Mucosa of rectum (tissue), 2 donors: Measurements from ENCODE around the gene PHLDA2.

Experiments used
- H3K27ac ChIP-seq, 2 donors: one replicate each; pipeline ENCODE4 v1.7.0; 2013; ENCODE audit warnings: inconsistent platforms in 2 of 2, low read depth in 2 of 2, low read length in 2 of 2
- H3K27me3 ChIP-seq, 2 donors: one replicate each; pipeline ENCODE4 v1.7.0; 2013; ENCODE audit warnings: low read length in 2 of 2; ENCODE audit not compliant: control insufficient read depth in 2 of 2, insufficient read depth in 2 of 2
- H3K36me3 ChIP-seq, 2 donors: one replicate each; pipeline ENCODE4 v1.7.0; 2013; ENCODE audit warnings: low read length in 2 of 2; ENCODE audit not compliant: control insufficient read depth in 2 of 2, insufficient read depth in 2 of 2
- H3K4me1 ChIP-seq, 2 donors: one replicate each; pipeline ENCODE4 v1.7.0; 2013; ENCODE audit warnings: low read length in 2 of 2, mild to moderate bottlenecking in 1 of 2; ENCODE audit not compliant: control insufficient read depth in 2 of 2, insufficient read depth in 2 of 2
- H3K4me3 ChIP-seq, 2 donors: one replicate each; pipeline ENCODE4 v1.7.0; 2013; ENCODE audit warnings: low read length in 2 of 2
- H3K9ac ChIP-seq, 2 donors: one replicate each; pipeline ENCODE4 v1.7.0; 2013; ENCODE audit warnings: low read length in 2 of 2, low read depth in 1 of 2, mild to moderate bottlenecking in 1 of 2
- H3K9me3 ChIP-seq, 2 donors: one replicate each; pipeline ENCODE4 v1.7.0; 2013; ENCODE audit warnings: low read length in 2 of 2; ENCODE audit not compliant: control insufficient read depth in 2 of 2
- donor health status: healthy.
- donor health status: Normal muscosa, but diverticular disease.

The PHLDA2 gene

DNA sequence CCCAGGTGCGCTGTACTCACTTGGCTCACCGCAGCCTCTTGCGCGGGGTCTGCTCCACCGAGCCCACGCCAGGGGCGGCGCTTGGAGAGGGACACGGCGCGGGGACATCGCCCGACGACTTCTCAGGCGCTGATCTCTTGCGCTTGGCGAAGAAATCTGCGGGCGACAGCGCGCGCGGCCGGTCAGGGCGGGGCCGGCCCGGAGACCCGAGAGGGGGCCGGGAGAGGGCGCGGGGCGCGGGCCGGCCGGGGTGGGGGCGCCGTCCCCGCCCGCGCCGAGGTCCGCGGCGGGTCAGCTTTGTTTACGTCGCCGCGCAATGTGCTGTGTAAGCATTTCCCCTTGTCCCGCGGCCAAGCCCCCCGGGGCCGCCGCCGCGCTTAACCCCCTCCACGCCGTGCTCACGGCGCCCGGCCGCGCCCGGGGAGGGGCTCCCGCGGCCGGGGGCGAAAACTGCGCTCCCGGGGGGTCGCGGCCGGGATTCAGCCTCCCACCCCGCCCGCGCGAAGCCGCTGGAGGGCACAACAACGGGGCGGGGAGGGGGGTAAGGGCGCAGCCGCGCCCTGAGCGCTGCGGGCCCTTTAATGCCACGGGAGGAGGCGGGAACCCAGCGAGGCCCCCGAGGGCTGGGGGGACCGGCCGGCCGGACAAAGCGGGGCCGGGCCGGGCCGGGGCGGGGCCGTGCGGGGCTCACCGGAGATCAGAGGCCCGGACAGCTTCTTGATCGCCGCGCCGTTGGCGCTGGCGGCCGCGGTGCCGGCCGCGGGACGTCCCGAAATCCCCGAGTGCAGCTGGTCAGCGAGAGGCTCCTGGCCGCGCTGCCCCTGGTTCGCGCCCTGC lies 45.0 kb downstream of the PHLDA2 start:
- Histone ChIP-seq H3K4me1 (peaks cover 12 to 13% of the 10 kb centered on the region in 2 donors), H3K9ac (peak overlapping the region in 1 of 2 donors; percentile 45), H3K27me3 (peaks cover 3 to 8% of the 10 kb centered on the region in 2 donors), H3K27ac (peak overlapping the region; percentile 20 to 23), H3K9me3 (no peaks in the 10 kb centered on the region), H3K4me3 (peak overlapping the region; percentile 47 to 54), H3K36me3 (no peaks in the 10 kb centered on the region)

DNA sequence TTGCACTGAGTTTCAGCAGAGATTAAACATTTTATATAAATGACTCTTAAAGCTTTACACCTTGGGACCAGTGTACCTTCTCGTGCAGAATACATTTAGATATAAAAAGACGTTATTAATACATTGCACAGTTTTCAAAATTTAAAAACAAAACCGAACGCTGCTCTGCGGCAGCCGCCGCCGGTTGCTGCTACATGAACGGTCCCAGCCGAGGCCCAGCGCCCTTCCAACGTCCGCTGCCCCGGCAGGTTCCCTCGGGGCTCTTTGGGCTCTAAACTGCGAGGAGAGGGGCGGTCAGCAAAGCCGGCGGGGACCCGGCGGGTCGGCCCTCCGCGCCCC lies 45.6 kb downstream of the PHLDA2 start:
- peaks cover 3 to 8% of the 10 kb centered on the region in 2 donors for H3K27me3 ChIP-seq
- H3K4me3 ChIP-seq = peak overlapping the region; percentile 47 to 54
- peak overlapping the region in 1 of 2 donors; percentile 45 for H3K9ac ChIP-seq
- H3K4me1 ChIP-seq = peaks cover 12 to 13% of the 10 kb centered on the region in 2 donors
- H3K9me3 ChIP-seq = no peaks in the 10 kb centered on the region
- H3K27ac ChIP-seq = peak overlapping the region in 1 of 2 donors; percentile 23
- H3K36me3 ChIP-seq = no peaks in the 10 kb centered on the region

DNA sequence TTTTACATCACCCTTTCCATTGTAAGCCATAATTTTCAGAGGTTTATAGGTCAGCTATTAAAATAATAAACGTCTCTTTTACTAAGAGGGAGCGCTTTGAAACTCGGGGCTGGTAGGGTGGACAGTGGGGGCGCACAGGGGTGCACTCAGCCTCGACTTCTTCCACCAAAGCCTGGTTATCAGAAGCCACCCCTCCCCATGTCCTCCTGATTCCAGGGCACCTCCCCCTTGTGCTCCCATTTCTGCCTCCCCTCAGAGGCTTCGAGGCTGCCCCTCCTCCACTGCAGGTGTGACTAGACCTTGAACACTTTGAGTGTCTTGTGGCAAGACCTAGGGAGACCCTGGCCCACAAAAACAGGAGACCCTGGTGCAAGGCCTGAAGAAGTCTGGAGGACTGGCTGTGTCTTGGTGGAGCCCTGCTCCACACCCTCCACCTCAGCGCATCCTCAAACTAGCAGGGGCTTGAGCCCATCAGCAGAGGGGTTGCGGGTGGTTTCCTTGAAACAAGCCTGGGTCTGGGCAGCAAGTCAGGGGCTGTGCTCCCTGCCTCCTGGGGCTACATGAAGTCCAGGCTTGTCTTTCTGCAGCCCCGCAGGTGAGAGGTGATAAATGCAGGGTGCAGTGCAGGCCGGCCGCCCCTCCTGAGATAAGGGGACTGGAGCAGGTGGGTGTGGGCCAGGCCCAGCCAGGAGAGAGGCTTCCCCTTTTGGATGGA lies 46.7 kb downstream of the PHLDA2 start:
- no peak overlapping the region for H3K9ac ChIP-seq
- no peak overlapping the region for H3K4me3 ChIP-seq

DNA sequence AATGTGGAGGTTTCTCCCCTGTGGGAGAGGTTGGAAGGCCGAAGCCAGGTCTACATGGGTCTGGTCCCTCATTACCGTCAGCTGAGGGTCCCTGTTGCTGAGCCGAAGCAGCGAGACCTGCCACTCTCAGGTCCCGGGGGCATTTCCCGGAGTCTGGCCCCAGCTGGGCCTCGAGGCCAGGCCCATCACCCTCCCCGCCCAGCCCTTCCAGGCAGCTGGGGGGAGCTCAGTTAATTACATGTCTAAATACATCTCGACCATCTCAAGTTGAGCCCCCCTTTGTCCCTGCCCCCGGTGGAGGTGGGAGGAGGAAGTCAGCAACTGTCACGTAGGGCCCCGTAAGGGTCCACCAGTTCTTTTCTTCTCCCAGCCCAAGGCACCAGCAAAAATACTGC lies 47.2 kb downstream of the PHLDA2 start:
- no peak overlapping the region for H3K27ac ChIP-seq
- peaks cover 3 to 8% of the 10 kb centered on the region in 2 donors for H3K27me3 ChIP-seq
- H3K9ac ChIP-seq = no peak overlapping the region
- H3K4me3 ChIP-seq = no peak overlapping the region
- H3K4me1 ChIP-seq = peaks cover 10 to 12% of the 10 kb centered on the region in 2 donors
- H3K9me3 ChIP-seq = no peaks in the 10 kb centered on the region
- no peaks in the 10 kb centered on the region for H3K36me3 ChIP-seq

More for the DNA sequence above, 46.7 kb downstream of the PHLDA2 start:
- Histone ChIP-seq H3K27me3 (peaks cover 3 to 8% of the 10 kb centered on the region in 2 donors), H3K4me1 (peaks cover 10 to 12% of the 10 kb centered on the region in 2 donors), H3K36me3 (no peaks in the 10 kb centered on the region), H3K9me3 (no peaks in the 10 kb centered on the region), H3K27ac (no peak overlapping the region)

DNA sequence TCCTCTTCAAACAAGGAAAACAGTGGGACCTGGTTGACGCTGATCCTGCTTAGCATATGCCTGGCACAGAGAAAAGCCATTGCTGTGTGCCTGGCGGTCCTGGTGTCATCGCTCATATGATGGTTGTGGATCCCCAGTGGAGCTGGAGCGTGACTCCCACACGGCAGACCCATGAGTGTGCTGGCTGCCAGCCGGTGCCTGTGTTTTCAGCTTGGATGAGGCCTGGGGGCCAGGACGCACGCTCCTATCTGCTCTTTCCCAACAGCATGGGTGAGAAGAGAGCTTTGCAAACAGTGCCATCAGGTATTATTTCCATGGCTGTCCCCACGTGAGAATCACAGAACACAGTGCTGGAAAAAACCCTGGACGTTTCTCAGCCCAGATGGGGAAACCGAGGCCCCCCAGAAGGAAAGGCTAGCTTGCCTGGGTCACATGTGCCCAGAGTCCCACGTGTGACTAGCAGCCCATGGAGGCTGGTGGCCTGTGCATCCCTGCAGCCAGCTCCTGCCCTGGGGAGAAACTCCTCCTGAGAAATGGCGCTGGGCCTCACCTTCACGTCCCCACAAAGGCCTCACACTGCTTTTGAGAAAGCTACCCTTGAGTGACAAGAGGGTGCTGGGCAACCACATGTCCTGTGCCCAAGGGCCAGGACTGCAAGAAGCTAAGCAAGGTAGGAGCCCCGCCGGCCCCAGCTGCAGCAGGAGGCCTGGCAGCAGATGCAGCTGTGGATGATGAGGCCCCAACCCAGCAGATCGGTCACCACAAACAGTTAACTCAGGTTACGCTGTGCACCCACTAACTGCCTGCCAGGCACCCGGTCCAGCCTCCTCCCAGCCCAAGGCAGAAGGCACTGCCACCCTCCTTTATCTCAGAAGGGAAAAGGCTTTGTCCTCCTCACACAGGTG lies 47.9 kb downstream of the PHLDA2 start:
- H3K9ac ChIP-seq = no peak overlapping the region
- H3K4me1 ChIP-seq = peaks cover 9 to 10% of the 10 kb centered on the region in 2 donors
- H3K36me3 ChIP-seq = no peaks in the 10 kb centered on the region
- H3K9me3 ChIP-seq = no peaks in the 10 kb centered on the region
- H3K27ac ChIP-seq = no peak overlapping the region
- H3K27me3 ChIP-seq = peaks cover 3 to 8% of the 10 kb centered on the region in 2 donors
- H3K4me3 ChIP-seq = no peak overlapping the region

DNA sequence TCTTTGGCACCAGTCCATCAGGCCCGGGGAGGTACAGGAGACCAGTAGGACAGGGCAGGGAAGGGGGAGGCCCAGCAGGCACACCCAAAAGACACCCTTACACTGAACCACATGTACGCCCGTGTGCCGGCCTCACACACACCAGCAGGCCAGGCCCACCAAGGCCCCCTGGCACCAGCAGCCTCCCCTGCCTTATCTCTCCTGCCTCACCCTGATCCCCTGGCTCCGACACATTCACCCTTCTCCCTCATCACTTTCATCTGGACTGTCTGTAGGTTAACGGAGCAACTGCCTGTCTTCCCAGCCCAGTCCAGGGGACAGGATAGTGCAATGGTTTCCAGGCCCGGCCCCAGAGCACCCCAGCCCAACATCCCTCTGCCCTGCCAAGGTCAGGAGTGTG lies 48.6 kb downstream of the PHLDA2 start:
- Histone ChIP-seq H3K36me3 (no peaks in the 10 kb centered on the region), H3K4me3 (no peak overlapping the region), H3K9me3 (no peaks in the 10 kb centered on the region), H3K4me1 (peaks cover 8% of the 10 kb centered on the region in 2 donors), H3K9ac (no peak overlapping the region), H3K27me3 (peaks cover 3 to 8% of the 10 kb centered on the region in 2 donors), H3K27ac (no peak overlapping the region)

DNA sequence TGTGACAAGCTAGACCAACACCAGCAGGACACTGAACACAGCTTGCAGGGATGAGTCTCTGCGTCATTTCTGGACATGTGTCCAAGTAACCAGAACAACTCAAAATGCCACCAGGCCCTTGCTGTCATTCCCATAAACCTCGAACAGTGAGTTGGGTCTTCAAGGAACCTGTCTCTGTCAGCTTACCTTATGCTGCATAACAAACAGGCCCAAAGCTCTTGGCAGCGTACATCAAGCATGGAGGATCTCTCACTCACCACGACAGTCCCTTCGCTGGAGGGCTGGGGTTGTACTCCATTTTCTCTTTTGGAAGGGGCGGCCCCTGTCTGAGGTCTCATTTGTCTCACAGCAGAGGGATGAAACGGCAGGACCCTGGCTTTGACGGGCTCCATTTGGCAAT lies 50.4 kb downstream of the PHLDA2 start:
- Histone ChIP-seq H3K9me3 (no peaks in the 10 kb centered on the region), H3K27me3 (peaks cover 3 to 8% of the 10 kb centered on the region in 2 donors), H3K9ac (no peak overlapping the region), H3K27ac (no peak overlapping the region), H3K4me1 (peaks cover 1 to 3% of the 10 kb centered on the region in 2 donors), H3K4me3 (no peak overlapping the region), H3K36me3 (no peaks in the 10 kb centered on the region)
